ENCODE results near the gene PAN3.

DNA sequence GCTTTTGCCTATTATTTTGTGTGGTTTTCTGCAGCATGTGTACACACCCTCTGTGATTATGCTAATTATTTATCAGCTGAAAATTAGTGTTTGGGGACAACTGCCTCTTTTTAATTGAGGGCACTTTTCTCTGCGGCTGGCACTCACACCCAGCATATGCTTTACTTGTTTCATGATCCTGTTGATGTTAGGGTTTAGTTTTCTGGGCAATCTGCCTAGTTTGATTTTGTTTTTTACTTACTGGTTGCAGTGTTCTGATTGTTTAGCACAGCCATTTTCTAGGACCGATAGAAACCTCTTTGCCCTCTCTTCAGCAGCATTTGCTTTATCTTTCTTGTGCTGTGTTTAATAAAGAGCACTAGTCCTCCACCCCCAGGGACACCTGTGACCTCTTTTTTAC lies 161.6 kb downstream of the PAN3 start:
- TF ChIP-seq TAF1 (IDR thresholded peaks at IDR 0.05; ENCODE audit: borderline replicate concordance, insufficient read depth, low read length) = no peak
- no peak for TF ChIP-seq POLR2AphosphoS5 (IDR thresholded peaks at IDR 0.05; ENCODE audit: low read depth, low read length)
- TF ChIP-seq, protein P1, sequence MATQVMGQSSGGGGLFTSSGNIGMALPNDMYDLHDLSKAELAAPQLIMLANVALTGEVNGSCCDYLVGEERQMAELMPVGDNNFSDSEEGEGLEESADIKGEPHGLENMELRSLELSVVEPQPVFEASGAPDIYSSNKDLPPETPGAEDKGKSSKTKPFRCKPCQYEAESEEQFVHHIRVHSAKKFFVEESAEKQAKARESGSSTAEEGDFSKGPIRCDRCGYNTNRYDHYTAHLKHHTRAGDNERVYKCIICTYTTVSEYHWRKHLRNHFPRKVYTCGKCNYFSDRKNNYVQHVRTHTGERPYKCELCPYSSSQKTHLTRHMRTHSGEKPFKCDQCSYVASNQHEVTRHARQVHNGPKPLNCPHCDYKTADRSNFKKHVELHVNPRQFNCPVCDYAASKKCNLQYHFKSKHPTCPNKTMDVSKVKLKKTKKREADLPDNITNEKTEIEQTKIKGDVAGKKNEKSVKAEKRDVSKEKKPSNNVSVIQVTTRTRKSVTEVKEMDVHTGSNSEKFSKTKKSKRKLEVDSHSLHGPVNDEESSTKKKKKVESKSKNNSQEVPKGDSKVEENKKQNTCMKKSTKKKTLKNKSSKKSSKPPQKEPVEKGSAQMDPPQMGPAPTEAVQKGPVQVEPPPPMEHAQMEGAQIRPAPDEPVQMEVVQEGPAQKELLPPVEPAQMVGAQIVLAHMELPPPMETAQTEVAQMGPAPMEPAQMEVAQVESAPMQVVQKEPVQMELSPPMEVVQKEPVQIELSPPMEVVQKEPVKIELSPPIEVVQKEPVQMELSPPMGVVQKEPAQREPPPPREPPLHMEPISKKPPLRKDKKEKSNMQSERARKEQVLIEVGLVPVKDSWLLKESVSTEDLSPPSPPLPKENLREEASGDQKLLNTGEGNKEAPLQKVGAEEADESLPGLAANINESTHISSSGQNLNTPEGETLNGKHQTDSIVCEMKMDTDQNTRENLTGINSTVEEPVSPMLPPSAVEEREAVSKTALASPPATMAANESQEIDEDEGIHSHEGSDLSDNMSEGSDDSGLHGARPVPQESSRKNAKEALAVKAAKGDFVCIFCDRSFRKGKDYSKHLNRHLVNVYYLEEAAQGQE (IDR thresholded peaks at IDR 0.05; ENCODE audit: insufficient read depth in 1 of 2, low read depth in 2 of 2, low read length in 2 of 2) = no peak
- TF ChIP-seq SIN3A (IDR thresholded peaks at IDR 0.05; ENCODE audit: borderline replicate concordance, insufficient read depth, low read length) = no peak
- TF ChIP-seq FOXP2 (optimal IDR thresholded peaks at IDR 0.05; ENCODE audit: borderline replicate concordance, extremely low read depth, extremely low read length, insufficient read depth) = no peak

Measured in PFSK-1 (cell line).